Body of pancreas (tissue), 4 donors: Measurements from ENCODE around the gene PAK4. TPM values are rescaled to one million over a fixed set of nuclear protein-coding genes. Genes with fewer than 3 reads are reported as not detected.

Experiments
- ATAC-seq: fragments of 150-250 bp; one replicate; pipeline ENCODE4 v1.9.1; 2016
- DNase-seq, 4 donors: peaks; one replicate each; pipeline ENCODE4 v3.0.0-alpha.2; 2019
- H3K27ac ChIP-seq, 4 donors: fragments of 200-600 bp; sonication (generic); 1 replicate in 3 of 4; 2 replicates in 1 of 4; pipeline versions ENCODE4 v1.5.1 to v1.6.1; 2016 to 2019; ENCODE audit warnings: mild to moderate bottlenecking in 1 of 4, mixed read lengths in 1 of 4, moderate library complexity in 1 of 4
- H3K27me3 ChIP-seq, 2 donors: fragments of 200-600 bp; sonication (generic); one replicate each; pipeline ENCODE4 v1.6.0; 2016; ENCODE audit warnings: mild to moderate bottlenecking in 1 of 2
- H3K36me3 ChIP-seq, 2 donors: fragments of 200-600 bp; sonication (generic); replicated peaks in 1 of 2; 2 replicates each; pipeline ENCODE4 v1.5.1; 2016; ENCODE audit warnings: low read depth in 2 of 2; ENCODE audit not compliant: insufficient read depth in 1 of 2
- H3K4me1 ChIP-seq: fragments of 200-600 bp; sonication (generic); one replicate; pipeline ENCODE4 v1.6.0; 2016
- H3K4me3 ChIP-seq, 2 donors: fragments of 200-600 bp; sonication (generic); 1 replicate in 1 of 2; 2 replicates in 1 of 2; pipeline ENCODE4 v1.5.1; 2016 to 2019
- H3K9me3 ChIP-seq, 3 donors: fragments of 200-600 bp; sonication (generic); 1 replicate in 2 of 3; 2 replicates in 1 of 3; pipeline ENCODE4 v1.5.1; 2016
- POLR2A ChIP-seq, 3 donors: fragments of 450-650 bp; IDR thresholded peaks; one replicate each; pipeline ENCODE4 v1.6.1; 2016; ENCODE audit warnings: antibody characterized with exemption in 3 of 3, mild to moderate bottlenecking in 2 of 3
- WGBS, 2 donors: methylation state at CpG; one replicate each; pipeline ENCODE4 v1.1.5; 2017; 5-methylcytosine and 5-hydroxymethylcytosine counted together
- intact Hi-C: fragments of 100-400 bp; cut with DNase I; formaldehyde crosslinking; loops from one replicate; pipeline ENCODE4 v1.15.1; 2023
- total RNA-seq, 2 donors: library from RNA; depleted of rRNA; stranded (reverse); fragments of >200 nt; gene quantifications; one replicate each; pipeline ENCODE4 v1.1.0, GENCODE V29; 2016
- TF ChIP-seq, protein P1 (sequence below), 7 experiments: fragments of 450-650 bp in 4 of 7; fragments of 200-600 bp in 3 of 7; sonication (generic) in 3 of 7; IDR thresholded peaks; one replicate each; pipeline ENCODE4 v1.5.1; 2016 to 2019; ENCODE audit warnings: antibody characterized with exemption in 7 of 7

The PAK4 gene
- total RNA-seq, 2 donors from 2014 or later, result 18.9 to 40.2 TPM

- WGBS, 2 donors, result 53 to 57% methylated on average over 7 of the region's 7 CpGs
Measured at GRCh38 chr19:39124136-39124764, 1.3 kb upstream of the PAK4 start.

GRCh38 chr19:39125199-39125553, 410 bp upstream of the PAK4 start:
- Histone ChIP-seq H3K36me3 (no peaks in the 10 kb centered on the region), H3K4me1 (peaks cover 31% of the 10 kb centered on the region), H3K9me3 (no peaks in the 10 kb centered on the region), H3K4me3 (no peak overlapping the region), H3K27ac (peak overlapping the region; percentile 55 to 91 (median 74)), H3K27me3 (no peaks in the 10 kb centered on the region)
- intact Hi-C loops, result loop anchor here (5.0 kb wide), 1 partner anchor 197 kb away; the partner anchor contains the start of gene LRFN1
- 35 to 39% methylated on average over 7 of the region's 7 CpGs for WGBS, 2 donors
- TF ChIP-seq, protein P1, sequence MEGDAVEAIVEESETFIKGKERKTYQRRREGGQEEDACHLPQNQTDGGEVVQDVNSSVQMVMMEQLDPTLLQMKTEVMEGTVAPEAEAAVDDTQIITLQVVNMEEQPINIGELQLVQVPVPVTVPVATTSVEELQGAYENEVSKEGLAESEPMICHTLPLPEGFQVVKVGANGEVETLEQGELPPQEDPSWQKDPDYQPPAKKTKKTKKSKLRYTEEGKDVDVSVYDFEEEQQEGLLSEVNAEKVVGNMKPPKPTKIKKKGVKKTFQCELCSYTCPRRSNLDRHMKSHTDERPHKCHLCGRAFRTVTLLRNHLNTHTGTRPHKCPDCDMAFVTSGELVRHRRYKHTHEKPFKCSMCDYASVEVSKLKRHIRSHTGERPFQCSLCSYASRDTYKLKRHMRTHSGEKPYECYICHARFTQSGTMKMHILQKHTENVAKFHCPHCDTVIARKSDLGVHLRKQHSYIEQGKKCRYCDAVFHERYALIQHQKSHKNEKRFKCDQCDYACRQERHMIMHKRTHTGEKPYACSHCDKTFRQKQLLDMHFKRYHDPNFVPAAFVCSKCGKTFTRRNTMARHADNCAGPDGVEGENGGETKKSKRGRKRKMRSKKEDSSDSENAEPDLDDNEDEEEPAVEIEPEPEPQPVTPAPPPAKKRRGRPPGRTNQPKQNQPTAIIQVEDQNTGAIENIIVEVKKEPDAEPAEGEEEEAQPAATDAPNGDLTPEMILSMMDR (IDR thresholded peaks at IDR 0.05), result no peak
- no peak for TF ChIP-seq POLR2A (IDR thresholded peaks at IDR 0.05)
- ATAC-seq (no peak), DNase-seq (no peak)

More at GRCh38 chr19:39124136-39124764, 1.3 kb upstream of the PAK4 start:
- intact Hi-C loops, result loop anchor here (5.0 kb wide), 1 partner anchor 63 kb away; no protein-coding TSS in a partner anchor
- H3K4me3 ChIP-seq, result no peak overlapping the region
- peaks cover 26% of the 10 kb centered on the region for H3K4me1 ChIP-seq
- H3K9me3 ChIP-seq, result no peaks in the 10 kb centered on the region
- no peak for DNase-seq
- TF ChIP-seq, protein P1 (IDR thresholded peaks at IDR 0.05), result no peak
- TF ChIP-seq POLR2A (IDR thresholded peaks at IDR 0.05), result no peak
- no peaks in the 10 kb centered on the region for H3K36me3 ChIP-seq
- H3K27ac ChIP-seq, result no peak overlapping the region
- no peaks in the 10 kb centered on the region for H3K27me3 ChIP-seq
- ATAC-seq, result no peak

DNA sequence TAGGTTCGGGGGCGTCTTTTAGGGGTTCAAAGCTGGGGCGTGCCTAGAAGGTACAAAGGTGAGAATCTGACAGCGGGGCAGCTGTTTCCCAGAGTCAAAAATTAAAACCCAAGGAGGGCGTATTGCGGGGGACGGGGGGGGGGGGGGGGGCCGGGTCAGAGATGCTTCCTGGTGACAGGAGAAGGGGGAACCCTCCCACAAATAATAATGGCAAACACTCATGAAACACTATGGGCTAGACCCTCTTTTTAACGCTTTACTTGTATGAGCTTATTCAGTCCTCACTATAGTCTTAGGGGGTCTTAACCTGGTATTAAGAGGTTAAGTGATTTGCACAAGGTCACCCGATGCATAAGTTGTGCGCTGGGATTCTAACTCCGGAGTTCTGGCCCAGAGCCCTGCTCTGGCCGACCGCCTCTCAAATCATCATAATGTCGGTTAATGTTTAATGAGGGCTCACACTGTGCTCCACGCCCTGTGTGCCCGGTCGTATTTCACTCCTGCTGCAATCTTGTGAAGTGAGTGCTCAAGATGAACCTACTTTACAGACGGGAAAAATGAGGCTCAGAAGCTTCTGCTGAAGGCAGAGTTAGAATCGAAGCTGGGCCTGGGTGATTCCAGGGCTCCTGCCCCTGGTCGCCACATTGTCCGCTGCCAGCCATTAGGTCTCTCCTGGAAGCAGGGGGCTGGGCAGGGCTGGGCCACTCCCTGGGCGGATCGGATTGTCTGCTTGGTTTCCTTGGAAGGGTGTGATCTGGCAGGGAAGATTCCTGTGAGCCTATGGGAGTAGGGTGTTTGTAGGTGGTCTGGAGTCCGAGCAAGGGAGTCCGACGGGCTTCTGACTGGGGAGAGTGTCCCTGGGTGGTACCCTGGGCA, 964 bp downstream of the PAK4 start:
- 5 to 14% methylated on average over 24 to 27 of the region's 27 CpGs for whole genome bisulfite sequencing, 2 donors
- peak; percentile 85 to 92 (median 90) for DNase-seq
- H3K27ac ChIP-seq, result peak overlapping the region; percentile 88 to 91 (median 89)
- intact Hi-C loops, result loop anchor here (5.0 kb wide), 1 partner anchor 196 kb away; the partner anchor contains the start of gene LRFN1
- no peaks in the 10 kb centered on the region for H3K36me3 ChIP-seq
- peaks cover 44% of the 10 kb centered on the region for H3K4me1 ChIP-seq
- TF ChIP-seq, protein P1 (IDR thresholded peaks at IDR 0.05), result no peak
- peak in 1 of 3 donors; percentile 42 for TF ChIP-seq POLR2A (IDR thresholded peaks at IDR 0.05)
- no peaks in the 10 kb centered on the region for H3K9me3 ChIP-seq
- H3K4me3 ChIP-seq, result peak overlapping the region; percentile 83 to 94
- peak; percentile 75 for ATAC-seq
- no peaks in the 10 kb centered on the region for H3K27me3 ChIP-seq

DNA sequence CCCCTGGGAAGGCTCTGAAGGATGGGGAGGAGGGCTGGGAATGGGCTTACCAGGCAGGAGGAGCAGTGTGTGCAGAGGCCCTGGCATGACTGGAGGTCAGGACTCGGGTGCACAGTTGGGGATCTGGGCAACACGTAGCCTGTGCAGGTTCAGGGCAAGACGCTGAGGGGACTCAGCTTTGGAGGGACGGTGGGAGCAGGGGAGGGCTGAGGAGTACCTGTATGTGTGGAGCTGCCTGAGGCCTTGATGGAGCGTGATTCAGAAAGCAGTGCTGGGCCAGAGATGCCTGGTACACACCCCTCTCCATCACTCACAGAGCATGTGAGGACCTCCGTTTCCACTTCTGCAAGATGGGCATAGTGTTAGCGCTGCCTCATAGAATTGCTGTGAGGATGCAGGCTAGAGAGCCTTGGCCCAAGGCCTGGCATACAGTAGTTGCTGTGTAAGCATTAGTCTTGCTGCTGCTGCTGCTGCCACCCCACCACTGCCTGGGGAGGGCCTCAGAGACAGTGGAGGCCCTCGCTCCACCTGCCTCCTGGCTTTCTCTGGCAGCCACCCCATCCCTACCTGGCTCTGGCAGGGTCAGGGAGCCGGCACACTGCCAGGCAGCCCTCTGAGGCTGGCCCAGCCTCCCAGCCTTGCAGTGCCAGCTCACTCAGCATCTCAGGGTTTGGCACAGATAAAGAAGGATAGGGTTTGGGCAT, 2.4 kb downstream of the PAK4 start:
- peaks cover 58% of the 10 kb centered on the region for H3K4me1 ChIP-seq

More for the DNA sequence above, 2.4 kb downstream of the PAK4 start:
- Histone ChIP-seq H3K4me3 (no peak overlapping the region), H3K27me3 (no peaks in the 10 kb centered on the region), H3K9me3 (no peaks in the 10 kb centered on the region), H3K36me3 (no peaks in the 10 kb centered on the region), H3K27ac (peak overlapping the region; percentile 2 to 91 (median 89))
- DNase-seq (peak; percentile 79 to 94 (median 90)), ATAC-seq (peak; percentile 39)
- TF ChIP-seq POLR2A (IDR thresholded peaks at IDR 0.05), result no peak
- TF ChIP-seq, protein P1 (IDR thresholded peaks at IDR 0.05), result peak in 3 of 7 experiments; percentile 7 to 30 (median 21)
- intact Hi-C loops, result loop anchor here (5.0 kb wide), 1 partner anchor 194 kb away; the partner anchor contains the start of gene LRFN1
- WGBS, 2 donors, result 25 to 32% methylated on average over 2 to 9 of the region's 9 CpGs
